NB4 (cell line): ENCODE results near the gene PRPF8.

Experiments used
- CTCF ChIP-seq: IDR thresholded peaks from one replicate; pipeline ENCODE4 v1.5.1; 2012; ENCODE audit warnings: low read depth, low read length
- POLR2A ChIP-seq: IDR thresholded peaks from 2 replicates; pipeline ENCODE4 v1.6.1; 2011; ENCODE audit warnings: mild to moderate bottlenecking; ENCODE audit not compliant: insufficient read length; ENCODE audit errors: extremely low read depth

GRCh38 chr17:1651559-1651844 is 33.2 kb downstream of the PRPF8 start:
- no peak for TF ChIP-seq POLR2A
- no peak for TF ChIP-seq CTCF
